Esophagus (tissue), 2 donors: ENCODE measurements around the gene TOMM40. TPM values are rescaled to one million over a fixed set of nuclear protein-coding genes. Genes with fewer than 3 reads are reported as not detected.
A peak's percentile ranks its signal among the peaks of the same experiment; 100 is the strongest.
"Not testable (repeated sequence)": the region's sequence is repeated elsewhere in the genome, so short reads cannot be mapped to it uniquely, and the experiment has no call there.

Source experiments
- H3K27ac ChIP-seq, 2 donors: one replicate each; pipeline ENCODE4 v1.5.1; 2013; ENCODE audit warnings: low read depth in 2 of 2, mild to moderate bottlenecking in 2 of 2, inconsistent platforms in 1 of 2, low read length in 1 of 2, moderate library complexity in 1 of 2
- H3K27me3 ChIP-seq, 2 donors: one replicate each; pipeline ENCODE4 v1.6.1; 2013; ENCODE audit warnings: low read length in 2 of 2, control low read depth in 1 of 2, mild to moderate bottlenecking in 1 of 2; ENCODE audit not compliant: insufficient read depth in 2 of 2, control insufficient read depth in 1 of 2
- H3K36me3 ChIP-seq, 2 donors: one replicate each; pipeline ENCODE4 v1.6.1; 2013; ENCODE audit warnings: low read length in 1 of 2; ENCODE audit not compliant: control insufficient read depth in 2 of 2, insufficient read depth in 2 of 2
- H3K4me1 ChIP-seq, 2 donors: one replicate each; pipeline ENCODE4 v1.6.1; 2013; ENCODE audit warnings: low read length in 1 of 2; ENCODE audit not compliant: control insufficient read depth in 2 of 2, insufficient read depth in 2 of 2
- H3K4me3 ChIP-seq, 2 donors: one replicate each; pipeline ENCODE4 v1.5.1; 2013; ENCODE audit warnings: low read length in 2 of 2, mild to moderate bottlenecking in 2 of 2, low read depth in 1 of 2, moderate library complexity in 1 of 2
- H3K9me3 ChIP-seq, 2 donors: one replicate each; pipeline ENCODE4 v1.6.1; 2013; ENCODE audit warnings: mild to moderate bottlenecking in 2 of 2, low read depth in 1 of 2, low read length in 1 of 2, moderate library complexity in 1 of 2; ENCODE audit not compliant: control insufficient read depth in 2 of 2, insufficient read depth in 1 of 2
- WGBS, 2 donors: extraction: QIAGEN DNeasy Blood & Tissue Kit; methylation state at CpG; one replicate each; pipeline ENCODE4 v1.1.7; 2013; 5-methylcytosine and 5-hydroxymethylcytosine counted together
- polyA plus RNA-seq, 2 donors: library from polyadenylated mRNA; stranded (reverse); fragments of 200-250 nt; gene quantifications; one replicate each; pipeline ENCODE4 v1.2.3, GENCODE V29; 2013
- donor health status: healthy with polysubstance abuse.
- donor health status: Bipolar disorder and iron deficiency.

The TOMM40 gene
- polyA plus RNA-seq, 2 donors: 46.0 to 60.8 TPM

- Histone ChIP-seq H3K9me3 (no peaks in the 10 kb centered on the region), H3K4me1 (peaks cover 6 to 15% of the 10 kb centered on the region in 2 donors), H3K4me3 (no peak overlapping the region), H3K27ac (no peak overlapping the region), H3K36me3 (no peaks in the 10 kb centered on the region), H3K27me3 (no peaks in the 10 kb centered on the region)
- 78 to 79% methylated on average over 2 of the region's 2 CpGs for WGBS, 2 donors
These were observed 39.6 kb upstream of the TOMM40 start for GRCh38 chr19:44851427-44851826.

DNA sequence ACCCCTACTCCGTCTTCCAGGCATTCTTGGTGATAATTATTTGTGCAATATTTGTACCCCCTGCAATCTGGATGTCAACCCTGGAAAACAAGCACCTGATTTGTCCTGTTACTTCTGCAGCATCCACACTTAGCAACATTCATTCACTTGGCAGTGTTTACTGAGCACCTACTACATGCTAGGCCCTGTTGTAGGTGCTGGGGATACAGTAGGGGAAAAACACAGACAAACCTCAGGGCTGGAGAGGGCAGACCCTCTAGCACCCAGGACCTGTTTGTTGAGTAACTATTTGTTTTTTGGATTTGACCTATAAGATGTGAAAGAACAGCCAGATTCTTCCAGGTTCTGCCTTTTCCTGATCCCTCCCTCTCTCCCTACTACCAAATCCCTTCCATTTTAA is 35.4 kb upstream of the TOMM40 start:
- H3K4me3 ChIP-seq: no peak overlapping the region
- H3K4me1 ChIP-seq: peaks cover 0 to 6% of the 10 kb centered on the region in 2 donors
- WGBS, 2 donors: 89% methylated on average over 1 of the region's 1 CpG
- H3K9me3 ChIP-seq: no peaks in the 10 kb centered on the region
- H3K36me3 ChIP-seq: peaks cover 0 to 7% of the 10 kb centered on the region in 2 donors
- no peak overlapping the region for H3K27ac ChIP-seq
- no peaks in the 10 kb centered on the region for H3K27me3 ChIP-seq

DNA sequence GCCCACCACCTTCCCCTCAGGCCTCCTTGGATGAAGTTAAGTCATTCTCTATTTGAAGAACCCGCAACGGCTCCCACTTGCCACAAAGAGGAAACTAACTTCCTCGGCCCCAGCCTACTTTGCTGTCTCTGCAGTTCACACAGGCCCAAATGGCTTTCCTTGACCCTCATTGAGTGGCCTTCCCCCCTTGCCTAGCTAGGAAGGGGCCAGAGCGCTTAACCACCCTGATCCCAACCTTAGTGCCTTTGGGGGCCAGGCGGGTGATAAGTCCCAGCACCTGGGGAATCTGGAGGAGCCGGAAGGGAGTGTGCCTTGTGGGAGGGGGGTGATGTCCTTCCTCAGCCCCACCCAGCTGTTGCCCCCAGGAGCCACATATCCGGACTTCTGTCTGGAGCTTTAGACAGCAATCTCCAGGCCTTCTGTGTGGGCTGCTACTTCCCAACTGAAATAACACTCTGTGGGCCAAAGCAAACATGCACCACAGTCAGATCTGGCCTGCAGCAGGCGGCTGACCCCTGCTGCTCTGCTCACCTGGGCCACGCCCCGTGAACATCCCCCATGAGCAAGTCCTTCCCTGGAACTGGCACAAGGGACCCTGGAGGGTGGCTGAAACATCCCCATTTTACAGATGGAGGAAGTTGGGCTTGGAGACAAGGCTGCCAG is 34.5 kb upstream of the TOMM40 start:
- Histone ChIP-seq H3K4me1 (peaks cover 0 to 2% of the 10 kb centered on the region in 2 donors), H3K36me3 (peaks cover 0 to 7% of the 10 kb centered on the region in 2 donors), H3K27me3 (no peaks in the 10 kb centered on the region), H3K9me3 (no peaks in the 10 kb centered on the region), H3K4me3 (no peak overlapping the region), H3K27ac (peak overlapping the region in 1 of 2 donors; percentile 8)
- 59 to 67% methylated on average over 10 of the region's 10 CpGs for WGBS, 2 donors

DNA sequence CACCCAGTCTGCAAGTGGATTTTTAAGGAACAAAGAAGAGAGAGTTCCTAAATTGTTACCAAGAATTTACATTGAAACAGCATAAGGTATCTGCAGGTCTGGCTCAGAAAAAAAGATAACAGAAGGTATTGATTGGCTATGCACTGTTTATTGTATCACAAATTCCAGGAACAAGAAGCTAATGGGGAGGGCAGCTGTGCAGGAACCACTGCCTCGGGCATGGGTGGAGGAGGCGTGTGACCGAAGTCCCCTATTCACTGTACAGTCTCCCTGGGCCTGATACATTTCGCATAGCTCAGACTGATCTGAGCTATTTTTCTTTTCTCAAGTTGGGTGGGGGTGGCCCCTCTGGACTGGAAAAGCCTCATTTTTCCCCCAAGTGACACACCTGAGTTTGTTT is 33.2 kb upstream of the TOMM40 start:
- WGBS, 2 donors: 52 to 65% methylated on average over 4 of the region's 4 CpGs
- peaks cover 0 to 7% of the 10 kb centered on the region in 2 donors for H3K36me3 ChIP-seq
- no peaks in the 10 kb centered on the region for H3K4me1 ChIP-seq
- H3K27me3 ChIP-seq: no peaks in the 10 kb centered on the region
- H3K4me3 ChIP-seq: no peak overlapping the region
- no peaks in the 10 kb centered on the region for H3K9me3 ChIP-seq
- H3K27ac ChIP-seq: no peak overlapping the region

DNA sequence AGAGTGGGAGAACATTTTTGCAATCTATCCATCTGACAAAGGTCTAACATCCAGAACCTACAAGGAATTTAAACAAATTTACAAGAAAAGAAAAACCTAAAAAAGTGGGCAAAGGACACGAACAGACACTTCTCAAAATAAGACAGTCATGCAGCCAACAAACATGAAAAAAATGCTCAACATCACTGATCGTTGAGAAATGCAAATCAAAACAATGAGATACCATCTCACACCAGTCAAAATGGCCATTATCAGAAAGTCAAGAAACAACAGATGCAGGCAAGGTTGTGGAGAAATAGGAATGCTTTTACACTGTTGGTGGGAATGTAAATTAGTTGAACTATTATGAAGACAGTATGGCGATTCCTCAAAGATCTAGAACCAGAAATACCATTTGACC is 29.5 kb upstream of the TOMM40 start:
- H3K27me3 ChIP-seq, H3K4me1 ChIP-seq, H3K27ac ChIP-seq, H3K4me3 ChIP-seq, H3K9me3 ChIP-seq: not testable (repeated sequence)
- H3K36me3 ChIP-seq: peaks cover 0 to 15% of the 10 kb centered on the region in 2 donors
- WGBS, 2 donors: 84 to 86% methylated on average over 3 of the region's 3 CpGs

DNA sequence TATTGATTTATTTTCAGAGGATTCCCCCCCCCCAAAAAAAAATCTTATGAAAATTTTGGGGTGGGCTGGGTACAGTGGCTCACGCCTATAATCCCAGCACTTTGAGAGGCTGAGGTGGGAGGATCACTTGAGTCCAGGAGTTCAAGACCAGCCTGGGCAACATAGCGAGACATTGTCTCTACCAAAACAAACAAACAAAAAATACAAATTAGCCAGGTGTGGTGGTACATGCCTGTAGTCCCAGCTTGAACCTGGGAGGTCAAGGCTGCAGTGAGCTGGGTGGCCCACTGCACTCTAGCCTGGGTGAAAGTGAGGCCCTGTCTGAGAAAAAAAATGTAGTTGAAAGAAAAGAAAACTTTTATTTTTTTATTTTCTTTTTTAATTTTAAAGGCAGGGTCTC is 27.1 kb upstream of the TOMM40 start:
- WGBS, 2 donors: 93 to 97% methylated on average over 2 of the region's 2 CpGs
- Histone ChIP-seq H3K9me3 (no peaks in the 10 kb centered on the region), H3K27ac (no peak overlapping the region), H3K4me3 (no peak overlapping the region), H3K27me3 (no peaks in the 10 kb centered on the region), H3K36me3 (peaks cover 0 to 20% of the 10 kb centered on the region in 2 donors), H3K4me1 (peaks cover 5 to 6% of the 10 kb centered on the region in 2 donors)

GRCh38 chr19:44865196-44865767 is 25.8 kb upstream of the TOMM40 start:
- no peaks in the 10 kb centered on the region for H3K27me3 ChIP-seq
- peaks cover 0 to 14% of the 10 kb centered on the region in 2 donors for H3K36me3 ChIP-seq
- no peaks in the 10 kb centered on the region for H3K9me3 ChIP-seq
- no peak overlapping the region for H3K4me3 ChIP-seq
- WGBS, 2 donors: 93% methylated on average over 27 of the region's 27 CpGs
- peaks cover 5 to 6% of the 10 kb centered on the region in 2 donors for H3K4me1 ChIP-seq
- no peak overlapping the region for H3K27ac ChIP-seq

DNA sequence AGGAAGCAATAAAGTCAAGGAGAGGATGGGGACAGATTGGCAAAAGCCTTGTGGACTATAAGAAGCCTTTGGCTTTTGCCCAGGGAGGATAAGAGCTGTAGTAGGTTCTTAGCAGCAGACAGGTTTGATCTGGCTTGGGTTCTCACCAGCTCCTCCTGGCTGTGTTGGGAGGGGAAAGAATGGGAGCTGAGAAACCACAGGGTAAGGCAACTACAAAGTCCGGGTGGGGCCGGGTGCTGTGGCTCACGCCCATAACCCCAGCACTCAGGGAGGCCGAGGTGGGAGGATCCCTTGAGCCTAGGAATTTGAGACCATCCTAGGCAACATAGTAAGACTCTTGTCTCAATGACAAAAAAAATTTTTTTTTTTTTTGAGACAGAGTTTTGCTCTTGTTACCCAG is 24.4 kb upstream of the TOMM40 start:
- H3K36me3 ChIP-seq: peaks cover 0 to 16% of the 10 kb centered on the region in 2 donors

DNA sequence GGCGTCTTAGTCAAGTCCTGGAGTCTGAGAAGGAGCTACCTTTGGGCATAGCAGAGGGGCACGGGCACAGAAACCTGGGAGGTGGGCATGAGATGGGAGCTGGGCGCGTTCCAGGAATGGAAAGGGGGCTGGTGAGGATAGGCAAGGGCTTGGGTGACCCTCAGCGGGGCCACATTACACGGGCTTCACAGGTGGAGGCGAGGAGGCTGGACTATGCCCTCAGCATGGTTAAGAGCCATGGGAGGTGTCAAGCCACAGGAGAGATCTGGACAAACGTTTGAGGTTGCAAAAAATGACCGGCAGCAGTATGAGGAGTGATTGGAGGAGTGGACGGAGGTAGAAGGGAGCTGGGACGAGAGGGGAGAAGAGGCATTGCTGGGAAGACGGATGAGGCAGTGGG is 23.5 kb upstream of the TOMM40 start:
- 88 to 89% methylated on average over 12 of the region's 12 CpGs for WGBS, 2 donors
- Histone ChIP-seq H3K9me3 (no peaks in the 10 kb centered on the region), H3K27ac (no peak overlapping the region), H3K4me3 (no peak overlapping the region), H3K27me3 (no peaks in the 10 kb centered on the region), H3K4me1 (peaks cover 5 to 7% of the 10 kb centered on the region in 2 donors), H3K36me3 (peaks cover 0 to 22% of the 10 kb centered on the region in 2 donors)

More for the DNA sequence above, 24.4 kb upstream of the TOMM40 start:
- no peaks in the 10 kb centered on the region for H3K27me3 ChIP-seq
- H3K4me3 ChIP-seq: no peak overlapping the region
- no peak overlapping the region for H3K27ac ChIP-seq
- H3K9me3 ChIP-seq: no peaks in the 10 kb centered on the region
- peaks cover 5 to 6% of the 10 kb centered on the region in 2 donors for H3K4me1 ChIP-seq
- 81 to 88% methylated on average over 4 of the region's 4 CpGs for whole genome bisulfite sequencing, 2 donors
